CD4-positive, alpha-beta T cell treated with Interleukin-15 for 1 hour (primary cell): Measurements from ENCODE around the gene CTRB1.
"Not testable (repeated sequence)": the region's sequence is repeated elsewhere in the genome, so short reads cannot be mapped to it uniquely, and the experiment has no call there.

Experiments used
- DNase-seq: peaks from one replicate; pipeline ENCODE4 v3.0.0-alpha.2; 2020

The CTRB1 gene

GRCh38 chr16:75226550-75227360 lies 8.0 kb downstream of the CTRB1 start:
- no peak for DNase-seq

GRCh38 chr16:75227361-75228142 lies 8.8 kb downstream of the CTRB1 start:
- DNase-seq, result no peak

DNA sequence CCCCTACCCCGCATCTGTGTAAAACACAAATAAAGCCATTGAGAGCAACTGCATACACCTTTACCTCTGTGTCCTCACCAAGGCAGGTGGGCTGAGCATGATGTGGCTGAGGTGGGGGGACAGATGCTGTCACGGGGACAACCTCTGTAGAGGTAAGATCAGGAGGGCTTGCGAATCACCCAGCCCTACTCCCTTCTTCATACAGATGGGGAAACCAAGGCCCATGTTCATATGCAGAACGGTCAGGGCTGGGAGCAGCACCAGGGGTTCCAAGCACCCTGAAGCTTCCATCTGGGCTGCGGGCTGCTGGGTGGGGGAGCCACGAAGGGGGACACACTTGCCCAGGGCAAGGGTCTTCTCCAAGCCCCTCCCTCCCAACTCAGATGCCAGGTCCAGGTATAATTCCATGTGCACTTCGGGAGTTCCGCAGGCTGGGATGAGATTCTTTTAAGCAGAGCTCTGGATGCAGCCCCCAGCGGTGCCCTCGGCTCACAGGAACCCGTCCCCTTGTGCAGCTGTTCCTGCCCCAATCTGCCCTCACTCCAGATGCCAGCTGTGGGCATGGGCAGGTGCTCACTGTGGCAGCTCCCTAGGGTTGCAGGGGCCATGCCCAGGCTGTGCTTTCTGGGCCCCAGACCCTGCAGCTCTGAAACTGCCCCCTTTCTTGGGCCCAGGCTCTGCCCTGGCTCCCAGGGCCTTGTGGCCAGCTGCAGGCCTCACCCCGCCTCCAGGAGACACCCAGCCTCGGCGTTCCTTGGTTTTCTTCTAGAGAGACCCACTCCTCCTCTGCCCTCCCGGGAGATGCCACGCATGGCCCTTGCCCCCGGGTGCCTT lies 9.6 kb downstream of the CTRB1 start:
- no peak for DNase-seq

GRCh38 chr16:75229172-75230031 lies 10.6 kb downstream of the CTRB1 start:
- no peak for DNase-seq

- DNase-seq, result no peak
Observed at GRCh38 chr16:75230471-75231110, 11.8 kb downstream of the CTRB1 start.

GRCh38 chr16:75231570-75231969 lies 12.8 kb downstream of the CTRB1 start:
- no peak for DNase-seq

GRCh38 chr16:75233611-75233938 lies 14.8 kb downstream of the CTRB1 start:
- no peak for DNase-seq

DNA sequence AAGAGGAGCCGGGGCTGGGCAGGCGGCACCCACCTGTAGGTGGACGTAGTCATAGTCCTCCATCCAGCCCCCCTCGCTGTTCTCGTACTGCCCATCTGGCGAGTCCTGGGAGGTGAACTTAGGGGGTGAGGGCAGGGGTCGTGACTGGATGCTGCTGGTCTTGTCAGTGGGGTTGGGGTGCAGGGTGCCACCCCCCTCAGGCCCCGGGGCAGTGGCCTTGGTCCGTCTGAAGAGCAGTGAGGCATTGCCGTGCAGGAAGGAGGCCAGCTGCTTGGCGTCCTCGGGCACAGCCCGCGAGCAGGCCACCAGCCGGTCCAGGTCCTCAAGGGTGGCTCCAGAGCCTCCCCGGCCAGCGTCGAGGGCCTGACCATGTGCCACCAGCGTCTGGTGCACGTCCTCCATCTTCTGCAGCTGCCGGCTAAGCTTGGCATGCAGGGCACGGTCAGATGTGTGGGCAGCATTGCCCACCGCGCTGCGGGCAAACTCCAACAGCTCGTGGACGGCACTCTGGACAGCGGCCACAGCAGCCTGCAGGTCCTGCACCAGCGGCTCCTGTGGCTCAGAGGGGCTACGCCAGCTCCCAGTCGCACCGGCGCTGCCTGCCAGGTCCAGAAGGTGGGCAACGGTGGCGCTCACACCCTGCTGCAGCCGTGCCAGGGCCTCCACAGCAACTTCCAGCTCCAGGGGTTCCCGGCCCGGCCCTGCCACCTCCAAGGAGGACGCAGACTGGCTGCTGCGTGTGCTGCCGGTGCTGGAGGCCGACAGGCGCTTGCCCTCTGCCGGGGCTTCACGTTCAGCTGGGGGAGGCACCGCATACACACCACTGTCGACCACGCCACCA lies 16.3 kb downstream of the CTRB1 start:
- no peak for DNase-seq

GRCh38 chr16:75235721-75236193 lies 17.0 kb downstream of the CTRB1 start:
- DNase-seq, result no peak

- DNase-seq, result no peak
Observed at GRCh38 chr16:75236232-75236631, 17.4 kb downstream of the CTRB1 start.

DNA sequence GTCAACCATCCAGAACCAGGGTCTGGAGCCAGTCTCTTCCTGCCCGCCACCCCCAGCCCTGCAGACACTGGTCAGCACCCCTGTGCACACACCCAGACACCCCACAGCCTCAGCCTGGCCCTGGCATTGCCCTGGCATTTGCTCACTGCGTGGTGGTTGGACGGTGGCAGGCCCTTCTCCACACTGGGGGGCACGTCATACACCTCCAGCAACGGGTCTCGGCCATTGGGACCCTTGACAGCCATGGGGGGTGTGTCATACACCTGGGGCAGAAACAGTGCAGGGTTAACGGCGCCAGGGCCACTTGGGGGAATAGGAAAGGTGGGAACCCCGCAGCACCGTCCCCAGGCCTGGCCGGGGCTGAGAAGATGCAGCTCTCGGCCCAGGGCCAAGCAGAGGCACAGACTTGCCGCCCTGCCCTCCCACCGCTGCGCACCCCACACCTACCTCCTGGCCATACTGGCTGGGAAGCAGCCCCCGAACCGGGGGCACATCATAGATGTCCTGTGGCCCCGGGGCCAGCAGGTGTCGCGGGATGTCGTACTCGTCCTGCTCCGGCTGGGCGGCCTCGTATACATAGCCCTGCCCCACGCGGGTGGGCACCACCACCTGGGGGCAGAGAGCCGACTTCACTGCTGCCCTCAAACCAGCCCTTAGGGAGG lies 18.1 kb downstream of the CTRB1 start:
- DNase-seq, result no peak

GRCh38 chr16:75237398-75238131 lies 18.8 kb downstream of the CTRB1 start:
- no peak for DNase-seq

- no peak for DNase-seq
Observed at GRCh38 chr16:75238132-75238852, 19.5 kb downstream of the CTRB1 start.

DNA sequence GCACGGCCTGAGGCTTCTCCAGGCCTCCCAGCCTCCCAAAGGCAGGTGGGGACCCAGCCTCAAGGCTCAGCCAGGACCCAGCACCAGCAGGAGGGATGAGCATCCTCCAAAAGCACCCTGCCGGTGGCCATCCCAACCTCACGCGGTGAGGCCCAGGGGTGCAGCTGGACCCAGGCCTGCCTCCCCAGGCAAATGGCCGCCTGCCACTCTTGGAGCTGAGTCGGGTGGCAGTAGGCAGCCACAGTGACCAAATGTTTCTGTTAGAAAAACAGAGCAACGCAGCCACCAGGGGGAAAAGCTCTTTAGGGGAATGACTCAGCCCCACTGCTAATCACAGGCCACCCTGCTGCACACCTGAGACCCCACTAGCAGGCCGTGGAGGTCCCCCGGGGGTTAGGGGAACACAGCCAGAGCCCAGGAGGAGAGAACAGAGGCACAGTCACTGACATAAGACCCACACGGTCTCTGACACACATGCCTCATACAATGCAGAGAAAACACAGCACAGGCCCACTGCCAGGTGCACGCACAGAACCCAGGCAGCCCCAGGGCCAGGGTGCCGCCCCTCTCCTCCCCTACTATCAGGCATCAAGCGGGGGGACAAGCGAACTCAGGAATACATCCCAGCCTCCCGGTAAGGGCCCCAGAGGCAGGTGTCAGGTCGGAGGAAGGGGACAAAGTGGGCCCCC lies 20.2 kb downstream of the CTRB1 start:
- DNase-seq, result no peak

GRCh38 chr16:75239542-75240122 lies 20.8 kb downstream of the CTRB1 start:
- DNase-seq, result no peak

DNA sequence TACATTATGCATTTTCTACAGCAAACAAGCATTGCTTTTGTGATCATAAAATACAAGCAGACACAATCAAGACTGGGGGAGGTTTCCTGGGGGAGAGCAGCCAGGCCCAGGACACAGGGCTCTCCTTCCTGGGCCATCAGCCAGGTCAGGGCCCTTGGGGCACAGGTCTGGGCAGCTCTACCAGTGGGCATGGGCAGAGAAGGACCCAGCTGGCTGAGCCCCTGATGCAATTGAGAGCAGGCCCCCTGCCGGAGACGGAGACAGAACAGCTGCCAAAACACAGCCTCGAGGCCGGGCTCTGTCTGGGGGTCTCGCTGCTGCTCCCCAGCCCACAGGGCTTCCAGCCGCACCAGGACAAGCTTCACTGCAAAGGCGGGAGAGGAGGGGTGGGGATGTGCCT lies 21.8 kb downstream of the CTRB1 start:
- DNase-seq, result not testable (repeated sequence)

- DNase-seq, result no peak
Observed at GRCh38 chr16:75241412-75241811, 22.6 kb downstream of the CTRB1 start.

DNA sequence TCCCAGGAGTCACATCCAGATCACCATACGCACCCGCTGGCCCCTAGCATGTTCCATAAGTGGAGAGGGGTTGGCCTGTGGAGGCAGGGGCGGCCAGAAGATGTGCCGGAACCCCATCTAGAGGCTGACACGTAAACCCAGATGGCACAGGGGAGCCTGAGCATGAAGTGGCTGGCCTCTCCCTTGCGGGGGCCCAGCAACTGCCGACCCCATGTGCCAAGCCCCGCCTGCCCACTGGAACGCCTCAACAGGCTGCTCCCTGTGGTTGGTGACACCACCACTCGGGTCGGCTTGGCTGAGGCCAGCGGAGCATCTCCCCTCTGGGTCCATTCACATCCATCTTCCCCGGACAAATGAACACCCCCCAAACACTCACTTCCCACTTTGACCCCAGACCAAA lies 23.2 kb downstream of the CTRB1 start:
- DNase-seq, result no peak
